ENCODE data around the gene ASB16.

- TF ChIP-seq EP300 (conservative IDR thresholded peaks at IDR 0.05; ENCODE audit: poor library complexity, severe bottlenecking) = no peak
- no peak for TF ChIP-seq CTCF (IDR thresholded peaks at IDR 0.05; ENCODE audit: poor library complexity, severe bottlenecking)
- no peak for TF ChIP-seq RAD21 (conservative IDR thresholded peaks at IDR 0.05)
- no peak for TF ChIP-seq POLR2AphosphoS5 (IDR thresholded peaks at IDR 0.05)
Measured at GRCh38 chr17:44207743-44208142, 37.2 kb downstream of the ASB16 start.
